NCI-H1417 treated with DMSO at 0.1 percent for 48 hours (cell line): ENCODE results near the gene ZFAND3.
"Not testable (repeated sequence)": the region's sequence is repeated elsewhere in the genome, so short reads cannot be mapped to it uniquely, and the experiment has no call there.

Experiments
- DNase-seq: peaks from one replicate; lab custom pipeline; 2025; lab: John Stamatoyannopoulos, UW

ZFAND3 gene

GRCh38 chr6:38091613-38092012 lies 272.1 kb downstream of the ZFAND3 start:
- no peak for DNase-seq

GRCh38 chr6:38092465-38092864 lies 272.9 kb downstream of the ZFAND3 start:
- no peak for DNase-seq

- no peak for DNase-seq
Observed at GRCh38 chr6:38092964-38093363, 273.4 kb downstream of the ZFAND3 start.

GRCh38 chr6:38095054-38095453 lies 275.5 kb downstream of the ZFAND3 start:
- no peak for DNase-seq

GRCh38 chr6:38099221-38099620 lies 279.7 kb downstream of the ZFAND3 start:
- no peak for DNase-seq

GRCh38 chr6:38100380-38100779 lies 280.9 kb downstream of the ZFAND3 start:
- no peak for DNase-seq

GRCh38 chr6:38103921-38104320 lies 284.4 kb downstream of the ZFAND3 start:
- DNase-seq: no peak

GRCh38 chr6:38105066-38105465 lies 285.5 kb downstream of the ZFAND3 start:
- DNase-seq: no peak

GRCh38 chr6:38107073-38107472 lies 287.5 kb downstream of the ZFAND3 start:
- DNase-seq: no peak

- peak; percentile 84 for DNase-seq
Observed at GRCh38 chr6:38110481-38110971, 291.0 kb downstream of the ZFAND3 start.

GRCh38 chr6:38112181-38112580 lies 292.7 kb downstream of the ZFAND3 start:
- DNase-seq: no peak

- DNase-seq: peak; percentile 68
Observed at GRCh38 chr6:38113825-38114576, 294.5 kb downstream of the ZFAND3 start.

GRCh38 chr6:38114976-38115625 lies 295.6 kb downstream of the ZFAND3 start:
- no peak for DNase-seq

- DNase-seq: no peak
Observed at GRCh38 chr6:38115626-38116008, 296.1 kb downstream of the ZFAND3 start.

- DNase-seq: no peak
Observed at GRCh38 chr6:38116248-38116647, 296.7 kb downstream of the ZFAND3 start.

GRCh38 chr6:38117281-38117680 lies 297.8 kb downstream of the ZFAND3 start:
- no peak for DNase-seq

- DNase-seq: no peak
Observed at GRCh38 chr6:38118791-38119365, 299.4 kb downstream of the ZFAND3 start.

GRCh38 chr6:38119516-38119915 lies 300.0 kb downstream of the ZFAND3 start:
- DNase-seq: no peak

GRCh38 chr6:38124224-38124926 lies 304.8 kb downstream of the ZFAND3 start:
- not testable (repeated sequence) for DNase-seq

GRCh38 chr6:38127284-38127683 lies 307.8 kb downstream of the ZFAND3 start:
- no peak for DNase-seq

- no peak for DNase-seq
Observed at GRCh38 chr6:38131527-38131965, 312.0 kb downstream of the ZFAND3 start.

GRCh38 chr6:38133932-38134703 lies 314.6 kb downstream of the ZFAND3 start:
- DNase-seq: no peak
